Panc1 (cell line): ENCODE data around the gene PCDH15. TPM values are rescaled to one million over a fixed set of nuclear protein-coding genes. Genes with fewer than 3 reads are reported as not detected.

ENCODE experiments used
- ATAC-seq: fragments of 200-7000 bp; cut with Tn5 transposase; 2 replicates; pipeline ENCODE4 v1.9.1; 2020; ENCODE audit warnings: mild to moderate bottlenecking, moderate library complexity
- BruUV-seq: library from RNA; stranded (reverse); fragments of 400-500 nt; replicated peaks from 2 replicates; lab custom pipeline; 2021; lab: Mats Ljungman, UMichigan
- CTCF ChIA-PET: fragments of 300-600 bp; sonication (Branson Sonifier 250); formaldehyde crosslinking; loops from one replicate; lab custom pipeline; 2022; ENCODE audit warnings: antibody characterized with exemption; lab: Charles Lee
- POLR2A ChIA-PET: fragments of 300-600 bp; sonication (Branson Sonifier 250); formaldehyde crosslinking; loops from one replicate; lab custom pipeline; 2022; ENCODE audit warnings: antibody characterized with exemption; lab: Charles Lee
- DNase-seq: peaks from one replicate; pipeline ENCODE4 v3.0.0-alpha.2; 2010; ENCODE audit warnings: low read depth, low spot score
- H3K27ac ChIP-seq: 2 replicates; pipeline ENCODE4 v1.5.1; 2011; ENCODE audit warnings: mild to moderate bottlenecking, low read length, inconsistent platforms
- H3K27me3 ChIP-seq: fragments of 200-500 bp; sonication (Bioruptor generic); 2 replicates; pipeline ENCODE4 v1.6.0; 2014; ENCODE audit warnings: low read length, inconsistent platforms; ENCODE audit not compliant: control insufficient read depth, insufficient read depth
- H3K36me3 ChIP-seq: fragments of 200-500 bp; sonication (Bioruptor generic); 2 replicates; pipeline ENCODE4 v1.5.1; 2014; ENCODE audit warnings: inconsistent platforms, mild to moderate bottlenecking, low read length, moderate library complexity; ENCODE audit not compliant: control insufficient read depth, insufficient read depth
- H3K4me1 ChIP-seq: 2 replicates; pipeline ENCODE4 v1.5.1; 2011; ENCODE audit warnings: inconsistent platforms, mild to moderate bottlenecking, low read length, moderate library complexity; ENCODE audit not compliant: control insufficient read depth, insufficient read depth
- H3K4me3 ChIP-seq, 2 experiments: 2 replicates each; pipeline ENCODE4 v1.5.1; 2011 to 2012; ENCODE audit warnings: low read depth in 2 of 2, low read length in 2 of 2, mild to moderate bottlenecking in 2 of 2, inconsistent platforms in 1 of 2, moderate library complexity in 1 of 2
- H3K9me3 ChIP-seq: fragments of 200-500 bp; sonication (Bioruptor generic); 2 replicates; pipeline ENCODE4 v1.5.1; 2014; ENCODE audit warnings: low read depth, mild to moderate bottlenecking, inconsistent platforms, low read length, moderate library complexity; ENCODE audit not compliant: control insufficient read depth, insufficient read depth
- POLR2AphosphoS5 ChIP-seq: IDR thresholded peaks from 2 replicates; pipeline ENCODE4 v1.6.1; 2012; ENCODE audit warnings: mild to moderate bottlenecking, low read depth, low read length, moderate library complexity
- REST ChIP-seq, 2 experiments: IDR thresholded peaks; 2 replicates each; pipeline ENCODE4 v1.6.1; 2011 to 2012; ENCODE audit warnings: low read depth in 2 of 2, control low read depth in 1 of 2, low read length in 1 of 2, mild to moderate bottlenecking in 1 of 2, moderate library complexity in 1 of 2; ENCODE audit not compliant: insufficient read depth in 1 of 2
- SIN3A ChIP-seq: IDR thresholded peaks from 2 replicates; pipeline ENCODE4 v1.6.1; 2012; ENCODE audit warnings: low read depth, mild to moderate bottlenecking, low read length, moderate library complexity, borderline replicate concordance; ENCODE audit not compliant: insufficient read depth
- TCF7L2 ChIP-seq: IDR thresholded peaks from 2 replicates; pipeline ENCODE4 v1.6.1; 2011; ENCODE audit warnings: mild to moderate bottlenecking, low read depth, low read length, inconsistent platforms
- in situ Hi-C: cut with HindIII; loops from 2 replicates; pipeline ENCODE4 v1.10.0; 2016; ENCODE audit warnings: low sequenced_read_pairs, low pct_unique_long_range_greater_than_20kb
- intact Hi-C: fragments of 100-400 bp; cut with micrococcal nuclease; formaldehyde crosslinking; loops from one replicate; pipeline ENCODE4 v1.10.0; 2022; ENCODE audit not compliant: unreplicated experiment
- total RNA-seq: library from RNA; stranded (reverse); gene quantifications from one replicate; pipeline ENCODE4 v1.2.1, GENCODE V29; 2021; ENCODE audit not compliant: unreplicated experiment
- TF ChIP-seq, protein P1 (sequence below): fragments of 450-650 bp; IDR thresholded peaks from 2 replicates; pipeline ENCODE4 v1.5.1; 2017; ENCODE audit warnings: mild to moderate bottlenecking

The PCDH15 gene
- total RNA-seq, 1 experiment from 2014 or later, result 0.18 TPM

GRCh38 chr10:54653518-54653917, 147.5 kb downstream of the PCDH15 start:
- DNase-seq (no peak), ATAC-seq (no peak)
- BruUV-seq, result no TSS peak
- intact Hi-C loops (no loop called here), in situ Hi-C loops (no loop called here)
- TF ChIP-seq REST (IDR thresholded peaks at IDR 0.05; ENCODE audit: insufficient read depth in 1 of 2, low read depth in 2 of 2, low read length in 1 of 2) (no peak), SIN3A (no peak)
- H3K36me3 ChIP-seq, result no peaks in the 10 kb centered on the region
- H3K27ac ChIP-seq, result no peak overlapping the region
- H3K4me3 ChIP-seq, result no peak overlapping the region
- POLR2A ChIA-PET, result no interaction called here
- CTCF ChIA-PET, result no interaction called here
- H3K27me3 ChIP-seq, result no peaks in the 10 kb centered on the region
- no peaks in the 10 kb centered on the region for H3K4me1 ChIP-seq
- no peaks in the 10 kb centered on the region for H3K9me3 ChIP-seq

DNA sequence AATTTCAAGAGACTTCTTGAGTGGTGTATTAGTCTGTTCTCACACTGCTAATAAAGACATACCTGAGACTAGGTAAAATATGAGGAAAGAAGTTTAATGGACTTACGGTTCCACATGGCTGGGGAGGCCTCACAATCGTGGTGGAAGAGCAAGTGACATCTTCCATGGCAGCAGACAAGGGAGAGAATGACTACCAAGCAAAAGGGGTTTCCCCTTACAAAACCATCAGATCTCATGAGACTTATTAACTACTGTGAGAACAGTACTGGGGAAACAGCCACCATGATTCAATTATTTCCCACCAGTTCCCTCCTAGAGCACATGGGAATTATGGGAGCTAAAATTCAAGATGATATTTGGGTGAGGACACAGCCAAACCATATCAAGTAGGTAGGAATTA, 150.5 kb downstream of the PCDH15 start:
- Histone ChIP-seq H3K36me3 (no peaks in the 10 kb centered on the region), H3K9me3 (0 out of 2 replicates have a peak, but pooled peaks cover 3% of the 10 kb centered on the region), H3K4me1 (no peaks in the 10 kb centered on the region), H3K4me3 (no peak overlapping the region), H3K27ac (no peak overlapping the region), H3K27me3 (no peaks in the 10 kb centered on the region)
- POLR2A ChIA-PET, result no interaction called here
- in situ Hi-C loops, result no loop called here
- DNase-seq, result no peak
- no TSS peak for BruUV-seq
- no peak for TF ChIP-seq REST (IDR thresholded peaks at IDR 0.05; ENCODE audit: insufficient read depth in 1 of 2, low read depth in 2 of 2, low read length in 1 of 2)
- TF ChIP-seq, protein P1, sequence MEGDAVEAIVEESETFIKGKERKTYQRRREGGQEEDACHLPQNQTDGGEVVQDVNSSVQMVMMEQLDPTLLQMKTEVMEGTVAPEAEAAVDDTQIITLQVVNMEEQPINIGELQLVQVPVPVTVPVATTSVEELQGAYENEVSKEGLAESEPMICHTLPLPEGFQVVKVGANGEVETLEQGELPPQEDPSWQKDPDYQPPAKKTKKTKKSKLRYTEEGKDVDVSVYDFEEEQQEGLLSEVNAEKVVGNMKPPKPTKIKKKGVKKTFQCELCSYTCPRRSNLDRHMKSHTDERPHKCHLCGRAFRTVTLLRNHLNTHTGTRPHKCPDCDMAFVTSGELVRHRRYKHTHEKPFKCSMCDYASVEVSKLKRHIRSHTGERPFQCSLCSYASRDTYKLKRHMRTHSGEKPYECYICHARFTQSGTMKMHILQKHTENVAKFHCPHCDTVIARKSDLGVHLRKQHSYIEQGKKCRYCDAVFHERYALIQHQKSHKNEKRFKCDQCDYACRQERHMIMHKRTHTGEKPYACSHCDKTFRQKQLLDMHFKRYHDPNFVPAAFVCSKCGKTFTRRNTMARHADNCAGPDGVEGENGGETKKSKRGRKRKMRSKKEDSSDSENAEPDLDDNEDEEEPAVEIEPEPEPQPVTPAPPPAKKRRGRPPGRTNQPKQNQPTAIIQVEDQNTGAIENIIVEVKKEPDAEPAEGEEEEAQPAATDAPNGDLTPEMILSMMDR, result no peak
- TF ChIP-seq POLR2AphosphoS5, result no peak
- TF ChIP-seq SIN3A, result no peak
- TF ChIP-seq TCF7L2, result no peak
- intact Hi-C loops, result no loop called here
- CTCF ChIA-PET, result no interaction called here
- ATAC-seq, result no peak
